K562 (cell line): ENCODE measurements around the gene SLC26A11. TPM values are rescaled to one million over a fixed set of nuclear protein-coding genes. Genes with fewer than 3 reads are reported as not detected.

Source experiments
- ARID2 ChIP-seq: fragments of 450-650 bp; IDR thresholded peaks from 2 replicates; pipeline ENCODE4 v1.6.1; 2017; ENCODE audit warnings: antibody characterized with exemption, mild to moderate bottlenecking
- DEAF1 ChIP-seq: fragments of 450-650 bp; formaldehyde crosslinking; IDR thresholded peaks from 2 replicates; pipeline ENCODE4 v1.4.0; 2020; ENCODE audit warnings: mild to moderate bottlenecking, moderate library complexity
- NR0B1 ChIP-seq: fragments of 450-650 bp; IDR thresholded peaks from one replicate; pipeline ENCODE4 v1.6.1; 2018; ENCODE audit warnings: mild to moderate bottlenecking, moderate library complexity; ENCODE audit not compliant: partially characterized antibody
- PRDM10 ChIP-seq: fragments of 450-650 bp; IDR thresholded peaks from 2 replicates; pipeline ENCODE4 v1.6.1; 2018; ENCODE audit not compliant: partially characterized antibody
- ZNF124 ChIP-seq: sonication (generic); formaldehyde crosslinking; IDR thresholded peaks from 2 replicates; pipeline ENCODE4 v1.8.1; 2022; ENCODE audit warnings: missing genetic modification reagents
- ZNF354B ChIP-seq: fragments of 250-450 bp; sonication (Bioruptor Pico); IDR thresholded peaks from 2 replicates; pipeline ENCODE4 v1.4.0; 2020
- ZSCAN32 ChIP-seq: fragments of 450-650 bp; formaldehyde crosslinking; IDR thresholded peaks from 2 replicates; pipeline ENCODE4 v1.4.0; 2020; ENCODE audit warnings: mild to moderate bottlenecking, moderate library complexity
- polyA plus RNA-seq, 8 experiments: library from polyadenylated mRNA; depleted of rRNA in 4 of 8; stranded (reverse) in 5 of 8; unstranded in 3 of 8; fragments of >200 nt; fragmentation: Nextera tagmentation in 2 of 8; fragmentation: Illumina TruSeq in 1 of 8; extraction: Ambion mirVana in 2 of 8; extraction: Trizol in 1 of 8; gene quantifications; 2 replicates each; pipeline versions ENCODE4 v1.2.1 to v1.2.3, GENCODE V29; 2011 to 2014; ENCODE audit warnings: inconsistent platforms in 1 of 8, missing spikeins in 1 of 8
- total RNA-seq, 7 experiments: library from RNA; depleted of rRNA in 6 of 7; stranded (reverse); fragments of >200 nt in 6 of 7; fragmentation: Illumina TruSeq in 2 of 7; extraction: Trizol in 2 of 7; gene quantifications; 2 replicates each; pipeline versions ENCODE4 v1.2.1 to v1.2.3, GENCODE V29; 2011 to 2021; ENCODE audit warnings: low replicate concordance in 1 of 7

SLC26A11 gene
- total and polyA plus RNA-seq, 9 of the 15 experiments (the other 6 are each of a cell fraction or from before 2014, with no cell fraction given) = 0.06 to 3.1 (median 1.2) TPM; not detected in 1

- no peak for TF ChIP-seq NR0B1
- no peak for TF ChIP-seq ZNF124 (CRISPR knock-in tag)
- TF ChIP-seq ZSCAN32 = no peak
- TF ChIP-seq PRDM10 = no peak
- TF ChIP-seq ZNF354B = no peak
- TF ChIP-seq DEAF1 (CRISPR knock-in tag) = no peak
- no peak for TF ChIP-seq ARID2
Observed at GRCh38 chr17:80227156-80227555, 6.9 kb downstream of the SLC26A11 start (continued).
